ENCODE results near the gene GIPR.

The GIPR gene

DNA sequence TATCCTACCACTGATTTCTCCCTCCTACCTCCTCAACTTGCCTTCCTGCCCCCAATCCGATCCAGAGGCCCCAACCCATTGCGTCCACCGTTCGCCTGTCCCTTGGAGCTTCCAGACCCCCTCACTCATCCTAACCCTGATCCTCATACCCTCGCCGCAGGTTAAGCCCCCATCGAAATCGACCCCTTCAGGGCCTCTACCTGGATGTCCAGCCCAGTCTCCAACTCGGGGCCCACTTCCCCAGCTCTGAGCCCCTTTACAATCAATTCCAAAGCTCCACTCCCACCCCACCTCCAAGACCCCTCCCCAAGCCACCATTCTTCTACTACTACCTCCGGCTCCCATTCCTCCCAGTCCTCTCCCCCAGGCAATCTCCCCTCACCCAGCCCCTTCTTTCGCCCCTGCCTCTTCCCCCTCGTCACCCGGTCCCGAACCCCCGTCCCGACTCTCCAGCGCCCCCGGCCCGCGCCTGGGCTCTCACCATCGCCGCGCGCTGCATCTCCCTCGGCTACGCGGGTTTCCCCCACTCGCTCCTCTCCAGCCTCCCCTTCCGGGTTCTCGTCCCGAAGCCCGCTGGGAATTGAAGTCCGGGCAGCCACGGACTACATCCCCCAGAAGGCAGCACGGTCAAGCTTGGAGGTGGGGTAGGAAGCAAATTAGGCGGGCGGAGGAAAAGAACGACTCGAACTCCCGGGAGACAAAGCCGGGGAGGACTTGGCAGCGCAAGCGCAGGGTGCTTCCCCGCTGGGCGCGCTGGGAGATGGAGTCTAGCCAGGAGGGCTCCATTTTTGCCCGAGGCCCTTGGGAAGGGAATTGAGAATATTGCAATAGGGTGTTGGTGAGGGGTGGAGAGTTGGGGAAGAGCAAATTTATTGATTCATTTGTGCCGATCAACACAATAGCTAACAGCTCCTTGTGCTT, 62.6 kb downstream of the GIPR start, which contains the start of gene FBXO46:
FBXO46 (minus strand) TSS at position 529 of the 921 bp plus-strand sequence. CDS start 17,401 bp downstream, outside the sequence.
- peak; percentile 90 to 91 for DNase-seq (ENCODE audit: low read depth in 2 of 2)
